GM19452 (cell line): ENCODE measurements around the gene PLXNB2.

Experiments
- ATAC-seq: cut with Tn5 transposase; IDR thresholded peaks from one replicate; pipeline ENCODE4 v1.9.1; 2021; ENCODE audit not compliant: unreplicated experiment

Gene PLXNB2

GRCh38 chr22:50313021-50313420 is 5.6 kb upstream of the PLXNB2 start:
- no peak for ATAC-seq

DNA sequence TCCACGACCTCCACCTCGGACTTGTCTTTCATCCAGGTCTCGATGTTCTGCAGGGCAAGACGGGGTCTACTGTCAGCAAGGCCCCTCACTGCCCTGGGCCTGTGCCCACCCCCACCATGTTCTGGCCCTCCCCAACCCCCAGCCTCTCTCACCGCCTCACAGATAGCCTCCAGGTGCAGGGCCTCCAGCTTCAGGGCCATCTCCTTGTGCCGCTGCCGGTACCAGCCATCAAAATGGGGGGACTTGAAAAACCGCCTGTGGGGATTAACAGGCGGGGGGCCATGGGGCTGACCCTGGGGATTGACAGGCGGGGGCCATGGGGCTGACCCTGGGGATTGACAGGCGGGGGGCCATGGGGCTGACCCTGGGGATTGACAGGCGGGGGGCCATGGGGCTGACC is 4.9 kb upstream of the PLXNB2 start:
- ATAC-seq: no peak

DNA sequence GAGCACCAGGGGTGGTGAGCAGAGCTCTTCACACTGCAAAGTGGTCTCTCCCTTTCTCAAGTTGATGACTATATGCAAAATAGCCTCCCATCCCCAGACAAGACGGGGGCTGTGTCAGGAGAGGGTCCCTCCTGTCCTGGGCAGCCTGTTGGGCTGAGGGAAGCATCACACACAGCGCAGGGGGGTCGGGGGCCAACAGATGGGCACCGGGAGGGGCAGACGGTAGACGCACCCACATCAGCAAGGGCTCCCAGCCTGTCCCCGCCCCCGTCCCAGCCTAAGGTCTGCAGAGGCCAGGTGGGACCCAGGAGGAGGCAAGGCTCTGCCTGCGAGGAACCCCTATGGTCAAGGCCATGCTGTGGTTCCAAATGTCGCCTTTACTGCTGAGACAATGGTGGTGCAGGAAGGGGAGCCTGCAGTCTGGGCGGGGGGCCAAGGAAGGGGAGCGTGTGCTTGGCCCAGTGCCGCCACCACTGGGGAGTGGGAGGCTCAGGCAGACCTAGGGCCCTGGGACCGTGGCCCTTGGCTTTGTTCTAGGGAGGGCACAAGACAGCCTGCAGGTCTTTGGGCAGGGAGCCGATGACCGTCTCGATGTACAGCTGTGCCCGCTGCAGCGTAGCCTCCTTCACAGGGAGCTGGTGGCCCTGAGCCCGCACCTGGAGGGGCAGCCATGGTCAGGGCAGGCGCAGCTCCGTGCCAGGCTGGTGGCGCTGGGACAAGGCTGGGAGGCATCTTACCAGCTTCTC is 4.3 kb upstream of the PLXNB2 start:
- no peak for ATAC-seq

GRCh38 chr22:50310949-50311444 is 3.6 kb upstream of the PLXNB2 start:
- ATAC-seq: no peak

DNA sequence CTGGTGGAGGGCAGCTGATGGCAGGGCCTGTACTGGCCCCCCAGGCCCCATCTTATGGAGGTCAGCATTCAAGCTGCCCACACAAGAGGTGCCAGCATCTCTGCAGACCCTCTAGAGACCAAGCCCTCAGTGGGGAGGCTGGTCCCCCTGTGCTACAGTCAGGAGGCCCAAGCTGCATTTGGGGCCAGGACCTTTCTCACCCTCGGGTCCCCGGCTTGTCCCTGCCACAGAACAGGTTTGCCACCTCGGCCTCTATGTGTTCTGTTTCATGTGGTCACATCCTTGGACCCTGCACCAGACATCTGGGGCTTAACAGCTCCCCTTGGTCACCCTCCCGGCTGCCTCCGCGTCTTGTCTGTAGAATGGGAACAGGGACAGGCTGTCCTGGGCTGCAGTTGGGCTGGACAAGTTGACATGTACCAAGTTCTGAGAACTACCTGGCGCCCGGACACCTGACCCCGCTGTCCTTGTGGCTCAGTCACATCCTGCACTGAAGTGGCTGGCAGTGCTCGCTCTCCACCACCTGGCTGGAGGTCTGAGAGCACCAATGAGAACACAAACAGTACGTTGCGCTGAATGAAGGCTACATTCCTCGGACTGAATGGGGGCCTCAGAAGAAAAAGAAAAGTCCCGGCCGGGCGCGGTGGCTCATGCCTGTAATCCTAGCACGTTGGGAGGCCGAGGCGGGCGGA is 2.7 kb upstream of the PLXNB2 start:
- ATAC-seq: no peak

DNA sequence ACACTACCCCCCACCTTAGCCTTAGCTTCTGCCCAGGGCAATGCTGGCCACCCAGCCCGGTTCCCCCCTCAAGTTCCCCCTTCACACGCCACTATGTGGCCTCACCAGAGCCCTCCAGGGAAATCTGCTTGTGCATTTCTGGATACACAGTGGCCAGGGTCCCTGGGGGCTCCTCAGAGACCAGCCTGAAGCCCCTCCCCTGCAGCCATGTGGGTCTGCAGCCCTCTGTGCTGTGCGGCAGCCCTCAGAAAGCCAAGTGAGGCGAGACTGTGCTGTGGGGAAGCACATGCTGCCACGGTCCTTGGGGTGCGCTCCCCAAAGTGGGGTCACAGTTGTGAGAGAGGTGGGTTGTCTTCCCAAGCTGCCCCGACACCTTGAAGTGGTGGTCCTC is 2.1 kb upstream of the PLXNB2 start:
- no peak for ATAC-seq

- no peak for ATAC-seq
Measured at GRCh38 chr22:50308986-50309600, 1.6 kb upstream of the PLXNB2 start.

DNA sequence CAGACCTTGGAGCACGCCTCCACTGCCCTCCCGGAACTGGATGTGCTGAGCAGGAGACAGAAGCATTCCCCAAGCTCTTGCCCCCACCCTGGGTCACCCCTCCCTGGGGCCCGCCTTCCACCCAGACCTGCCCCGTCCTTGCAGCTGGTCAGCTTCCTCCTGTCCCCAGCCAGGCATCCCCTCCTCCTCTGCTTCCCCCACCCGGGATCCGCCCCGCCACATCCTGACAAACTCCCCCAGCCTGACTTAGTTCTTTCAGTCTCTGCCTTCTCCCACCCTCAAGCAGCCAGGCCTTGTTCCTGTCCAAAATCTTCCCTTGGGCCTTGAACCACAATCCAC is 1.1 kb upstream of the PLXNB2 start:
- ATAC-seq: no peak

DNA sequence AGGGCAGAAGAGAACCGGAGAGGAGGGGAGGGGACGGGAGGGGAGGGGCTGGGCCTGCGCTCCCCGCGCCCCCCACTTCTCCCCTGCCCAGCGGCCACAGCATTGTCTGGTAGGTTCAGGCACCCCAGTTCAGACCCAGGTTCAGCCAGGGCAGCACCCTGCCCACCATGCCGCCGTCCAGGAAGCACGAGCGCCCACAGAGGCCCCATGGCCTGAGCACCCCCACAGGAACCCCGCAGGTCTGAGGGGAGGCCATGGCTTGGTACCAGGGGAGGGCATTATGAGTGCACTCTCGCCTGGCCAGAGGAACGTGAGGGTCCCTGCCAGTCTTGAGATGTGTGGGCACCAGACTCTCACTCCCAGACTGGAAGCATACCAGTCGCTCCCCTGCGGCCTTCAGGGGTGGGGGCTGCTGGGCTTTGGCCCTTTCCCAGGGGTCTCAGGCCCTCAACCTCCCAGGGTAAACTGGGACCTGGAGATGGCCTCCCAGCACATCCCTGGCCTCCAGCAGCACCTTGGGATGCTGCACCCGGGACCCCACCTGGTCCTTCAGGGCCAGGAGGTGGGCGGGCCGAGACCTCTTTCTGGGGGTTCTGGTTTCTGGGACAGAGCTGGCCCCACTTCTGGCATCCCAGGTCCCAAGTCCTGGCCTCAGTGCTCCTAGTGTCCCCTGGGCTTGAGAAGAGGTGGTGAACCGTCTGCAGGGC is 597 bp upstream of the PLXNB2 start:
- no peak for ATAC-seq

DNA sequence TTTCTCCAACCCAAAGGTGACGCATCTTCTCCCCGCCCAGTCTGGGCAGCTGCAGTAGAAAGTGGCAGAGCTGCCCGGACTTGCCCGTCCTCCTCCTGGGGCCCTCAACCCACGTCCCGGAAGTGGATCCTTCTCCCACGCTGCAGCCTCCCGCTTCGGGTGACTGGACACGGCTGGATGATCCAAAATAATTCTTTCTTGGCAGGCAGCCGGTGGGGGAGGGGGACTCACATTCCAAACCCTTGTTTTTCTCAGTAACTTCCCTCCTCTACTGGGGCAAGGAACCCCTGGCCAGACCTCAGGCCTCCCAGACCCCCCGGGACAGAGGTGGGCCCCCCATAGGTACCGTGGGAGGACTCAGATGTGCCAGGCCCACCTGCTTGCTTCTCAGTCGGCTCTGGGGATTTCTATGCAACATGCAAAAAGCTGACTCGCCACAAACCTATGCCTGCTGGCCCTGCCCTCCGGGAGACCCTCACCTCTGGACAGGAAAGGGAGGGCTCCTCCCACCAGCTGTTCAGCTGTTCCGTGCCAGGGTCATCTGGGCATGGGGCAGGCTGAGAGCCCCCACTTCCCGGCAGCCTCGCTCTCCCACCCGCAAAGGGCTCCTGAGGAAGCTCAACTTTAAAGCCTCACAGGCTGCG is 1.4 kb downstream of the PLXNB2 start:
- no peak for ATAC-seq

GRCh38 chr22:50305393-50305922 is 2.0 kb downstream of the PLXNB2 start:
- ATAC-seq: no peak

DNA sequence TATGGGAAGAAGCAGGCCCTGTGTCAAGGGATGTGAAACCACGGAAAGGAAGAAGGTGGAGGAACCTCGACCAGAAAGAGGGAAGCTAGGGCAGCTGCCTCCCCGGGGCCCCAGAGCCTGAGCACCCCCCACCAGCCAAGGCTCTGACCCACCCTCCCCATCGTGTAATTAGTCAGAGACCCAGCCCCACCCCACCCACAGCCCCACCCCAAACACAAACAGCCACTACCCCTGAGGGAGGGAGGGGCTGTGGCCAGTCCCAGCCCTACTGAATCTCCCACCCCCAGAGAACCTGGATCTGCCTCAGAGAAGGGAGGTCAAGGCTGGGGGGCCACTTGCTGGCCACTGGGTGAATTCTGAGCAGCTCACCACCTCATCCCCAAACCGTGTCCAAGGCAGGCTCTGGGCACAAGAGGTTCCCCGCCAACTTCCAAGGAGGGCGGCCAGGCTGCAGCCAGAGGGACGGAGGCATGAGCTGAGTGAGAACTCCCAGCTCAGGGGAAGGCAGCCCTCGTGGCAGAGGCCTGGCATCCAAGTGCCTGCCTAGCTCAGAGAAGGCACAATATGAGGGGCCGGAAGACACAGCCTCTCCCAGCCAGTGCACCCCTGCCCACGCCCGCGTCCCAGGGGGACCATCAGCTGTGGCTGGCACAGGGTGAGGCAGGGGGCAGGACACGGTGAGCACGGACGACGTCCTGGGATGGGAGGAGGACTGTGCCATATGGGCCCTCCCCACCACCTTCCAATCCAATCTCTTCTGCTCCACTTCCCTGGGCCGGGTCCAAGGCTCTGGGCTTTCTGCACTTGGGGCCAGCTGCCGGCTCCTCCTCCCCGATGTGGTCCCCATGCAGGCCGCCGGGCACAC is 2.7 kb downstream of the PLXNB2 start:
- no peak for ATAC-seq

GRCh38 chr22:50303848-50304527 is 3.5 kb downstream of the PLXNB2 start:
- no peak for ATAC-seq

DNA sequence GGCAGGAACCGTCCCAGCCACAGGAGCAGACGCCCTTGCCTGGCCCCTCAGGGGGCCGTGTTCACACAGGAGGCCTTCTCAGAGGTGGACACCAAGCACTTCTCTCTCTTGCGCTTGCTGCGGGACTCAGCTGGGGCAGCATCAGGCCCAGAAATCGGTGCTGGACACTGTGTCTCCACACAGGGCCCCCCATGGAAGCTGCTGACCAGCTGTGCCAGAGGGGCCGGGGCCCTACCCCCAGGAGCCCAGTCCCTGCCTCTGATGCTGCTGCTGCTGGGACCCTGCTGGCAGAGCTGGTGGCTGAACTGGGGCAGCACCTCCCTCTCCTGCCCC is 4.0 kb downstream of the PLXNB2 start:
- no peak for ATAC-seq

DNA sequence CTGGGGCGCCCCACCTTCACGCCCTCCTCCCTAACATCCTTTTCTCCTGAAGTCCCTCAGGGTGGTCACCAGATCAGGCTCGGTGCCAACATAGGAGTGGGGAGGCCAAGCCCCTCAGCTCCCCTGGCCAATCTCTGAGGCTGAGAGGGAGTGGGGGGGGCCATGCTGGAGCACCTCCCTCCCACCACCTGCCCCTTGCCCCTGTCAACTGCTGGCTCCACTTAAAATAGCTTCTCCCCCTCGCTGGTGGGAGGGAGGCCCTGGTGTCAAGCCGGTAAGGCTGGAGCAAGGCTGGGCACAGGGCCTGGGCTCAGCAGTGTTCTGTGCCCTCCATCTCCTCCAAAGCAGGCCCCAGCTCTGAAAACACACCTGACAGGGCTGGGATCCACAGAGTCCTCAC is 4.9 kb downstream of the PLXNB2 start:
- no peak for ATAC-seq

GRCh38 chr22:50302041-50302541 is 5.4 kb downstream of the PLXNB2 start:
- ATAC-seq: no peak

GRCh38 chr22:50301581-50301991 is 5.9 kb downstream of the PLXNB2 start:
- no peak for ATAC-seq

GRCh38 chr22:50300620-50301257 is 6.7 kb downstream of the PLXNB2 start:
- ATAC-seq: no peak
